HG03280 (cell line): ENCODE measurements around the gene PROP1.
"Not testable (repeated sequence)": the region's sequence is repeated elsewhere in the genome, so short reads cannot be mapped to it uniquely, and the experiment has no call there.

Experiments used
- ATAC-seq: cut with Tn5 transposase; IDR thresholded peaks from one replicate; pipeline ENCODE4 v1.9.1; 2021; ENCODE audit warnings: mild to moderate bottlenecking, moderate library complexity; ENCODE audit not compliant: unreplicated experiment

The PROP1 gene

DNA sequence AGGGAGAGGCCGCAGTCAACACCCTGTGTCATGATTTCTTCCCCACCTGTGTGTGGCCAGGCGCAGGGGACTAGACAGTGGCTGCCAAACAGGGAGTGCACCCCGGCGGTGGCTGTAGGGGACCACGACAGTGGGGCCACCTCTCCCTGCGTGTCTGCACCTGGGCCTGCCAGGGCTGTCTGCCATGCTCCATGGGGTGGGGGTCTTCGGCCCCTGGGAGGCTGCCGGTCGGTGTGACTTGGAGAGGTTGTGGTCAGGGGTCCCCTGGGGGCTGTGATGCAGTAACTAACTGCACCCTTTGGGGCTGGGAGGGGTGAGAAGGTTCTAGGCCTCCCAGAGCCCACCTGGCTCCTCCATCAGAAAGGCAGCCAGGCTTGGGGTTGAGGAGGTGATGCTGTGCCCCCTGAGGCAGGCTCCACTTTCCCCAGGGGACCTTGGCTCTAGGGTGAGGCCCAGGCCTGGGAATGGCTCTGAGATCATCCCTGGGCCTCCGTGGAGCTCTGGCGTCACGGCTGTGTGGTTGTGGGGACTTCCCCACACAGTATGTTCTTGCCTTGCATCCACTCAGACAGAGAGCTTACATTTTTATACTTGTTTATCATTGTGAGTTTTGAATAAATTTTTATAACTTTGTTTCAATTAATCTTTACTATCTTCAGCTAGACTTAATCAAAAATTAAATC is 50.3 kb downstream of the PROP1 start:
- not testable (repeated sequence) for ATAC-seq

DNA sequence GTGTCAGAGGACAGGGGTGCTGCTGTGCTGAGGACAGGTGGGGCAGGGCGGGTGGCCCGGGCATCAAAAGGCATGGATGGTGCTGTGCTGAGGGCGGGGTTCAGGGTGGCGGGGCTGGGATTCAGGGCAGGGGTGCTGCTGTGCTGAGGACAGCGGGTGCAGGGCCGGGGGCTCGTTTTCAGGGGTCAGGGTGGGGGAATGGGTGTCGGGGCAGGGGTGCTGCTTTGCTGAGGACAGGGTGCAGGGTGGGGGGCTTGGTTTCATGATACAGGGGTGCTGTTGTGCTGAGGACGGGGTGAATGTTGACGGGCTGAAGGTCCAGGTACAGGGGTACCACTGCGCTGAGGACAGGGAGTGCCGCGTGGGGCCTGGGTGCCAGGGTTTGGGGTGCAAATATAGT is 50.9 kb downstream of the PROP1 start:
- not testable (repeated sequence) for ATAC-seq

DNA sequence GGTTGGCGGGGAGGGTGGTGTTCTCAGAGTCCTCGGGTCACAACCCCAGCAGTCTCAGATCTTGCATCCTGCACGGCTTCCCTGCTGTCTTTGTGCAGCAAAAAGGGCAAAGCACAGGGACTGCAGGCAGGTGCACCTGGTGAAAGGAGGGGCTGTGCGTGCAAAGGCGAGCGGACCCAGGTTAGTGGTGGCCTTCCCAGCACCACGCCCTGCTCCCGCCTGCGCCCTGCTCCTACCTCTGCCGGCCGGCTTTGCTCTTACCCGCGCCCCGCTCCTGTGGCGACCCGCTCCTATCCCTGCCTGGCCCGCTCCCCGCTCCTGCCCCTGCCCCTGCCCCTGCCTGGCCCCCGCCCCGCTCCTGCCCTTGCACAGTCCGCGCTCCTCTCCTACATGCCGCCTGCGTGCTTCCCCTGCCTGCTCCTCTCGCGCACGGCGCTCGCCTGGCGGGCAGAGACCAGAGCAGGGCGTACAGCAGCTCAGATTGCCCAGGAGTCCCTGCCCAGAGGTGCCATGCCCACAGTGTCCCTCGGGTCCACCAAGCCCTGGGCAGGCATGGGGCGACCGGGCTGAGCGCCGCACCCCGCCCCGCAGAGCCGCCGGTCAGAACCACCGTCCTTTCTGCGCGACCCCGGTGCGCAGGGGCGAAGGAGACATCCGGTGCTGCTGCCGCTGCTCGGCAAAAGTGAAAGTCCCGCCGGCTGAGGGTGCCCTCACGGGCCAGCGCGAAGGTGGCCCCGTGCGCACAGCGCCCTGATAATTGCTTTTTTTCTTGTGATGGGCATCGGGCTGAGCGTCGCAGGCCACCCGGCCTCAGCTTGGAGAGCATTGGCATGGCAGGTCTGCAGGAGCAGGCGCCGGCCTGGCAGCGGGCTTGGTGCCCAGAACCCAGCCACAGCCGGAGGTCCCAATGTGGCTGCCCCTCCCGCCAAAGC is 52.0 kb downstream of the PROP1 start:
- peak; percentile 43 for ATAC-seq

DNA sequence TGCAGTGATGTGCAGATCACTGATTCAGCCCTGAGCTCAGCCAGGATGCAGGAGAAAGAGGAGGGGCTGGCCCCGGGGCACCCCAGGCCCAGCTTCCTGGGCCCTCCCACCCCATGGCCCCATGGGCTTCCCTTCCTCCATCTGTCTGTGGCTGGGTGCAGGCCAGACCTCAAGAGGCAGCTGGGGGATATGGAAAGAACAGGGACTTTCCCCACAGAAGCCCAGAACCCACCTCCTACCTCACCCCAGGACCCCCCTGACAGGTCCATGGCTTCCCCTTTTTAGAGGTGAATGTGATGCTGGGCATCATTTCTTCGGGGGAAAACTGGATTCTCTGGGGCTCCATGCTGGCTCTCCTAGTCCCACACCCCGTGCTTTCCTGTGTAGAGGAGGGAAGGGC is 53.1 kb downstream of the PROP1 start:
- ATAC-seq = not testable (repeated sequence)
